A673 (cell line): ENCODE data around the gene RAC2.

Experiments
- CTCF ChIP-seq: fragments of 300-800, 200-600 bp; sonication (generic); conservative IDR thresholded peaks from 2 replicates; pipeline ENCODE4 v1.5.1; 2017; ENCODE audit warnings: low read depth, mild to moderate bottlenecking, antibody characterized with exemption, low read length, moderate library complexity, mixed read lengths
- EZH2 ChIP-seq: fragments of 200-600 bp; sonication (generic); IDR thresholded peaks from 2 replicates; pipeline ENCODE4 v1.6.1; 2017; ENCODE audit warnings: borderline replicate concordance, low read depth, mild to moderate bottlenecking, mixed read lengths, antibody characterized with exemption, low read length; ENCODE audit not compliant: poor library complexity, severe bottlenecking

GRCh38 chr22:37197451-37198257, 46.4 kb downstream of the RAC2 start:
- TF ChIP-seq CTCF (no peak), EZH2 (no peak)
